Neural cell (in vitro differentiated cells): ENCODE results near the gene AQP5. TPM values are rescaled to one million over a fixed set of nuclear protein-coding genes. Genes with fewer than 3 reads are reported as not detected.

Experiments
- H2AFZ ChIP-seq: fragments of 200-600, 300-800 bp; sonication (generic), shearing (Covaris generic); 2 replicates; pipeline ENCODE4 v1.6.0; 2014; ENCODE audit warnings: low read depth, mild to moderate bottlenecking, antibody characterized with exemption, low read length, moderate library complexity
- H3F3A ChIP-seq: fragments of 200-600 bp; shearing (Covaris generic); 2 replicates; pipeline ENCODE4 v1.6.1; 2016; ENCODE audit warnings: mild to moderate bottlenecking, moderate library complexity, mixed read lengths, antibody characterized with exemption, low read length; ENCODE audit not compliant: insufficient read depth, poor library complexity, severe bottlenecking
- H3K27ac ChIP-seq: fragments of 200-600, 300-800 bp; sonication (generic), shearing (Covaris generic); 2 replicates; pipeline ENCODE4 v1.5.1; 2014; ENCODE audit warnings: mild to moderate bottlenecking, low read length, moderate library complexity
- H3K27me3 ChIP-seq: fragments of 300-800, 200-600 bp; sonication (generic), shearing (Covaris generic); 2 replicates; pipeline ENCODE4 v1.6.0; 2014; ENCODE audit warnings: mild to moderate bottlenecking, low read depth, low read length, moderate library complexity; ENCODE audit not compliant: insufficient read depth
- H3K36me3 ChIP-seq: fragments of 300-800, 200-600 bp; sonication (generic), shearing (Covaris generic); 2 replicates; pipeline ENCODE4 v1.5.1; 2014; ENCODE audit warnings: mild to moderate bottlenecking, antibody characterized with exemption, low read length, moderate library complexity; ENCODE audit not compliant: insufficient read depth
- H3K4me2 ChIP-seq: fragments of 300-800, 200-600 bp; sonication (generic), shearing (Covaris generic); 2 replicates; pipeline ENCODE4 v1.6.0; 2014; ENCODE audit warnings: mild to moderate bottlenecking, low read length
- H3K4me3 ChIP-seq: fragments of 300-800, 200-600 bp; sonication (generic), shearing (Covaris generic); 2 replicates; pipeline ENCODE4 v1.5.1; 2014; ENCODE audit warnings: mild to moderate bottlenecking, low read length, moderate library complexity
- H3K79me2 ChIP-seq: fragments of 200-600 bp; shearing (Covaris generic); replicated peaks from 2 replicates; pipeline ENCODE4 v1.6.0; 2014; ENCODE audit warnings: mild to moderate bottlenecking, low read length, moderate library complexity; ENCODE audit not compliant: insufficient read depth
- H3K9ac ChIP-seq: fragments of 300-800, 200-600 bp; sonication (generic), shearing (Covaris generic); 2 replicates; pipeline ENCODE4 v1.6.1; 2016; ENCODE audit warnings: mild to moderate bottlenecking, low read length, mixed read lengths
- H3K9me2 ChIP-seq: fragments of 200-600 bp; shearing (Covaris generic); 2 replicates; pipeline ENCODE4 v1.6.1; 2016; ENCODE audit warnings: mild to moderate bottlenecking, low read length, mixed read lengths; ENCODE audit not compliant: insufficient read depth
- H3K9me3 ChIP-seq: fragments of 200-600, 300-800 bp; sonication (generic), shearing (Covaris generic); 2 replicates; pipeline ENCODE4 v1.6.1; 2016; ENCODE audit warnings: mild to moderate bottlenecking, mixed run types, low read length, moderate library complexity, mixed read lengths
- H4K20me1 ChIP-seq: fragments of 200-600 bp; shearing (Covaris generic); 2 replicates; pipeline ENCODE4 v1.6.1; 2016; ENCODE audit warnings: mild to moderate bottlenecking, mixed run types; ENCODE audit not compliant: insufficient read depth
- CTCF ChIP-seq: fragments of 450-650 bp; IDR thresholded peaks from 2 replicates; pipeline ENCODE4 v1.5.1; 2014; ENCODE audit warnings: antibody characterized with exemption, mild to moderate bottlenecking, moderate library complexity; ENCODE audit not compliant: poor library complexity, severe bottlenecking
- EP300 ChIP-seq: fragments of 450-650 bp; conservative IDR thresholded peaks from 2 replicates; pipeline ENCODE4 v1.6.1; 2014; ENCODE audit warnings: antibody characterized with exemption, mild to moderate bottlenecking, moderate library complexity; ENCODE audit not compliant: poor library complexity, severe bottlenecking
- EZH2 ChIP-seq: fragments of 200-600, 300-800 bp; shearing (Covaris generic), sonication (generic); IDR thresholded peaks from 2 replicates; pipeline ENCODE4 v1.6.1; 2014; ENCODE audit warnings: antibody characterized with exemption, low read length, borderline replicate concordance, mild to moderate bottlenecking; ENCODE audit not compliant: insufficient read depth, poor library complexity, severe bottlenecking
- MXI1 ChIP-seq: fragments of 450-650 bp; conservative IDR thresholded peaks from 2 replicates; pipeline ENCODE4 v1.6.1; 2014; ENCODE audit warnings: antibody characterized with exemption, mild to moderate bottlenecking; ENCODE audit not compliant: poor library complexity, severe bottlenecking
- POLR2AphosphoS5 ChIP-seq: IDR thresholded peaks from 2 replicates; pipeline ENCODE4 v1.6.1; 2012
- RAD21 ChIP-seq: fragments of 450-650 bp; conservative IDR thresholded peaks from 2 replicates; pipeline ENCODE4 v1.6.1; 2014; ENCODE audit warnings: antibody characterized with exemption, mild to moderate bottlenecking, moderate library complexity
- SMC3 ChIP-seq: fragments of 450-650 bp; conservative IDR thresholded peaks from 2 replicates; pipeline ENCODE4 v1.6.1; 2014; ENCODE audit warnings: antibody characterized with exemption, mild to moderate bottlenecking, moderate library complexity; ENCODE audit not compliant: poor library complexity
- TAF1 ChIP-seq: IDR thresholded peaks from 2 replicates; pipeline ENCODE4 v1.6.1; 2012; ENCODE audit warnings: low read depth
- polyA plus RNA-seq: library from polyadenylated mRNA; depleted of rRNA; stranded (reverse); fragments of >200 nt; gene quantifications from 2 replicates; pipeline ENCODE4 v1.2.3, GENCODE V29; 2014
- TF ChIP-seq, protein P1 (sequence below): IDR thresholded peaks from 2 replicates; pipeline ENCODE4 v1.6.1; 2012; ENCODE audit warnings: borderline replicate concordance

AQP5 gene
- polyA plus RNA-seq, 1 donor from 2014 or later: not detected

- Histone ChIP-seq H4K20me1 (no peaks in the 10 kb centered on the region), H3K36me3 (no peaks in the 10 kb centered on the region), H3K9me3 (no peaks in the 10 kb centered on the region), H3K9me2 (no peaks in the 10 kb centered on the region), H3K27ac (no peak overlapping the region), H3K4me3 (no peak overlapping the region), H3K4me2 (no peak overlapping the region), H2AFZ (no peak overlapping the region), H3F3A (no peaks in the 10 kb centered on the region), H3K27me3 (no peaks in the 10 kb centered on the region), H3K79me2 (no peaks in the 10 kb centered on the region), H3K9ac (no peak overlapping the region)
- TF ChIP-seq SMC3 (no peak), RAD21 (no peak), MXI1 (no peak), TAF1 (no peak), EZH2 (no peak), EP300 (no peak)
Observed at GRCh38 chr12:49923035-49923644, 38.5 kb upstream of the AQP5 start.

DNA sequence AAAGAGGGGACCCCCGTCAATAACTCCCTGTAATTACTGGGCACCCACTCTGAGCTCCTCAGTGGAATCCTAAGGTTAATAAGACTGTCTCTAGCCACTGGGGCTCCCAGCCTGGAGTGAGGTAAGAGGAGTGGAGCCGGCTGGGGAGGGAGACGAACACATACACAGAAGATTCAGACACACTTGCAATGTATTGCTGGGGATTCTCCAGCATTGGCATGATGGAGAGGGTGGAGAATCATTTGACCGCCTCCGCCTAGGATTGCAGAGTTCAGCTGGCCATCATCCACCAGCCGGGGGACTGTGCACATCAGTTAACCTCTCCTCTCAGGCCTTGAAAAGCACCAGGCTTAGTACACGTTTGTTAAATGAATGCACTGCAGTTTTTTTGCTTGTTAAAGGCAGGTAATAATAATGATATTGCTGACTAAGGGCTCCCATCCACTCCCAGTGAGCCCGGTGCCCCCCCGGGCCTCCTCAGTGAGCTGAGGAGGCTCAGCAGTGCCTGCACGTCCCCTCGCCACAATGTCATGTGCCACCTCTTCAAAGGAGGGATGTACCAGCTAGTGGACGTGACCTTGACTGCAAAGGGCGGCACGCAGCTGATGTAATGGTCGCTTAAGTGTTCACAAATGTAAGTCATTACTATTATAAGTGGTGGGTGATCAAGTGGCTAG is 37.7 kb upstream of the AQP5 start:
- Histone ChIP-seq H2AFZ (no peak overlapping the region), H3F3A (no peaks in the 10 kb centered on the region), H3K79me2 (no peaks in the 10 kb centered on the region), H4K20me1 (no peaks in the 10 kb centered on the region), H3K27ac (no peak overlapping the region), H3K9me2 (no peaks in the 10 kb centered on the region), H3K36me3 (no peaks in the 10 kb centered on the region), H3K4me3 (no peak overlapping the region), H3K9me3 (no peaks in the 10 kb centered on the region), H3K27me3 (no peaks in the 10 kb centered on the region), H3K4me2 (no peak overlapping the region), H3K9ac (no peak overlapping the region)
- no peak for TF ChIP-seq TAF1
- TF ChIP-seq, protein P1, sequence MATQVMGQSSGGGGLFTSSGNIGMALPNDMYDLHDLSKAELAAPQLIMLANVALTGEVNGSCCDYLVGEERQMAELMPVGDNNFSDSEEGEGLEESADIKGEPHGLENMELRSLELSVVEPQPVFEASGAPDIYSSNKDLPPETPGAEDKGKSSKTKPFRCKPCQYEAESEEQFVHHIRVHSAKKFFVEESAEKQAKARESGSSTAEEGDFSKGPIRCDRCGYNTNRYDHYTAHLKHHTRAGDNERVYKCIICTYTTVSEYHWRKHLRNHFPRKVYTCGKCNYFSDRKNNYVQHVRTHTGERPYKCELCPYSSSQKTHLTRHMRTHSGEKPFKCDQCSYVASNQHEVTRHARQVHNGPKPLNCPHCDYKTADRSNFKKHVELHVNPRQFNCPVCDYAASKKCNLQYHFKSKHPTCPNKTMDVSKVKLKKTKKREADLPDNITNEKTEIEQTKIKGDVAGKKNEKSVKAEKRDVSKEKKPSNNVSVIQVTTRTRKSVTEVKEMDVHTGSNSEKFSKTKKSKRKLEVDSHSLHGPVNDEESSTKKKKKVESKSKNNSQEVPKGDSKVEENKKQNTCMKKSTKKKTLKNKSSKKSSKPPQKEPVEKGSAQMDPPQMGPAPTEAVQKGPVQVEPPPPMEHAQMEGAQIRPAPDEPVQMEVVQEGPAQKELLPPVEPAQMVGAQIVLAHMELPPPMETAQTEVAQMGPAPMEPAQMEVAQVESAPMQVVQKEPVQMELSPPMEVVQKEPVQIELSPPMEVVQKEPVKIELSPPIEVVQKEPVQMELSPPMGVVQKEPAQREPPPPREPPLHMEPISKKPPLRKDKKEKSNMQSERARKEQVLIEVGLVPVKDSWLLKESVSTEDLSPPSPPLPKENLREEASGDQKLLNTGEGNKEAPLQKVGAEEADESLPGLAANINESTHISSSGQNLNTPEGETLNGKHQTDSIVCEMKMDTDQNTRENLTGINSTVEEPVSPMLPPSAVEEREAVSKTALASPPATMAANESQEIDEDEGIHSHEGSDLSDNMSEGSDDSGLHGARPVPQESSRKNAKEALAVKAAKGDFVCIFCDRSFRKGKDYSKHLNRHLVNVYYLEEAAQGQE: no peak
- no peak for TF ChIP-seq POLR2AphosphoS5
- TF ChIP-seq RAD21: no peak
- TF ChIP-seq EZH2: no peak
- TF ChIP-seq EP300: no peak
- no peak for TF ChIP-seq CTCF
- no peak for TF ChIP-seq SMC3
- TF ChIP-seq MXI1: no peak
